Kidney epithelial cell (primary cell): ENCODE results near the gene ARHGAP4. TPM values are rescaled to one million over a fixed set of nuclear protein-coding genes. Genes with fewer than 3 reads are reported as not detected.

ENCODE experiments used
- DNase-seq: peaks from one replicate; pipeline ENCODE4 v3.0.0-alpha.2; 2010; ENCODE audit warnings: low read depth
- H3K27me3 ChIP-seq: 2 replicates; pipeline ENCODE4 v1.6.0; 2011; ENCODE audit warnings: low read length; ENCODE audit not compliant: control insufficient read depth, insufficient read depth
- H3K36me3 ChIP-seq: 2 replicates; pipeline ENCODE4 v1.5.1; 2011; ENCODE audit warnings: low read length; ENCODE audit not compliant: control insufficient read depth, insufficient read depth
- H3K4me3 ChIP-seq: 2 replicates; pipeline ENCODE4 v1.5.1; 2011; ENCODE audit warnings: low read depth, mild to moderate bottlenecking, control low read depth, low read length
- total RNA-seq: library from RNA; depleted of rRNA; stranded (reverse); fragments of >200 nt; gene quantifications from 2 replicates; pipeline ENCODE4 v1.2.3, GENCODE V29; 2015
- TF ChIP-seq, protein P1 (sequence below): IDR thresholded peaks from 2 replicates; pipeline ENCODE4 v1.5.1; 2011; ENCODE audit warnings: mild to moderate bottlenecking, moderate library complexity, low read length, control low read depth, inconsistent platforms; ENCODE audit not compliant: insufficient read depth, poor library complexity, severe bottlenecking

The ARHGAP4 gene
- total RNA-seq, 1 donor from 2014 or later, result 12.7 TPM

DNA sequence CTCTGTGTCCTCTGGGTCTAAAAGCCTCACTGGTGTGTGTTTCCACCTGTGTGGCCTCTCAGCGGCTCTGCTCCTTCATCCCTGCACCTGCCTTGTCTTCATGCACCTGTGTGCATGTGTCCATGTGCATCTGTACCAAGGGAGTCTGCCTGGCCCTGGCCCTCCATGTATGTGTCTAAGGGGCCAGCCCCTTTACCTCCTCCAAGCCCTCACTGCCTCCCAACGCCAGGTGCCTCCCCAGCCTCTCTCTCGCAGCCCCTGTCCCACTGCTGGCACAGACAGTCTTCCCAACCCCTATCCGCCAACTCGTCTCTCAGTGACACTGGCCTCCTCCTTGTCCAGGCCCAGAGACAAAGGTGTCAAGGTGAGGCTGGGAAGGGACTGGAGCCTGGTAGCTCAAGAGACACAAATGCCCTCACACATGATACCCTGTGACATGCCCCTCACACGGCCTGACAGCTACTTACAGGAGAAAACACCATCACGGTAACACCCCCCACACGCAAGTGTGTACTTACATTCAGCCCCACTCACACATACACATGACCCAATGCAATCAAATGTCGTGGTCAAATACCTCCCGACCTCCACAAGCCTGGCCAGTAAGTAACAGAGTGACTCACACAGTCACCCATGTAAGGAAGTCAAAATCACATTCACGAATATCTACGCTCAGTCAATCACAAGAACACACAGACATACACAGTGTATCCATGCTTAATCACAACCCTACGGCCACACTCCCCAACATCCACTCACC, 51.5 kb downstream of the ARHGAP4 start:
- TF ChIP-seq, protein P1, sequence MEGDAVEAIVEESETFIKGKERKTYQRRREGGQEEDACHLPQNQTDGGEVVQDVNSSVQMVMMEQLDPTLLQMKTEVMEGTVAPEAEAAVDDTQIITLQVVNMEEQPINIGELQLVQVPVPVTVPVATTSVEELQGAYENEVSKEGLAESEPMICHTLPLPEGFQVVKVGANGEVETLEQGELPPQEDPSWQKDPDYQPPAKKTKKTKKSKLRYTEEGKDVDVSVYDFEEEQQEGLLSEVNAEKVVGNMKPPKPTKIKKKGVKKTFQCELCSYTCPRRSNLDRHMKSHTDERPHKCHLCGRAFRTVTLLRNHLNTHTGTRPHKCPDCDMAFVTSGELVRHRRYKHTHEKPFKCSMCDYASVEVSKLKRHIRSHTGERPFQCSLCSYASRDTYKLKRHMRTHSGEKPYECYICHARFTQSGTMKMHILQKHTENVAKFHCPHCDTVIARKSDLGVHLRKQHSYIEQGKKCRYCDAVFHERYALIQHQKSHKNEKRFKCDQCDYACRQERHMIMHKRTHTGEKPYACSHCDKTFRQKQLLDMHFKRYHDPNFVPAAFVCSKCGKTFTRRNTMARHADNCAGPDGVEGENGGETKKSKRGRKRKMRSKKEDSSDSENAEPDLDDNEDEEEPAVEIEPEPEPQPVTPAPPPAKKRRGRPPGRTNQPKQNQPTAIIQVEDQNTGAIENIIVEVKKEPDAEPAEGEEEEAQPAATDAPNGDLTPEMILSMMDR, result no peak
- no peak overlapping the region for H3K4me3 ChIP-seq
- no peak for DNase-seq
- H3K36me3 ChIP-seq, result peaks cover 1% of the 10 kb centered on the region
- no peaks in the 10 kb centered on the region for H3K27me3 ChIP-seq

DNA sequence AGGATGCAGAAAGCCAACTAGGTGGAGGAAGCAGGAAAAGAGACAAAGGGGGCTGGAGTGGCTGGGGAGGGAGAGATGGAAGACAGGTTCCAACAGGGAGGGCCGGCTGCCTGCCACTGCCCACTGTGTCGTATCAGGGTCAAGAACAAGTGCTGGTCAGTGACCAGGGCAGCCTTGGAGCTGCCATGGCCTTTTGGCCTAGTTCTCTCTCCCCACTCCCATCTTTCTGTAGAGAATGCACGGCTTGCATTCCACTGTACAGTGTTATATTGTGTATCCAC, 52.0 kb downstream of the ARHGAP4 start:
- Histone ChIP-seq H3K36me3 (peaks cover 1% of the 10 kb centered on the region), H3K4me3 (no peak overlapping the region), H3K27me3 (no peaks in the 10 kb centered on the region)
- TF ChIP-seq, protein P1, result no peak
- no peak for DNase-seq

DNA sequence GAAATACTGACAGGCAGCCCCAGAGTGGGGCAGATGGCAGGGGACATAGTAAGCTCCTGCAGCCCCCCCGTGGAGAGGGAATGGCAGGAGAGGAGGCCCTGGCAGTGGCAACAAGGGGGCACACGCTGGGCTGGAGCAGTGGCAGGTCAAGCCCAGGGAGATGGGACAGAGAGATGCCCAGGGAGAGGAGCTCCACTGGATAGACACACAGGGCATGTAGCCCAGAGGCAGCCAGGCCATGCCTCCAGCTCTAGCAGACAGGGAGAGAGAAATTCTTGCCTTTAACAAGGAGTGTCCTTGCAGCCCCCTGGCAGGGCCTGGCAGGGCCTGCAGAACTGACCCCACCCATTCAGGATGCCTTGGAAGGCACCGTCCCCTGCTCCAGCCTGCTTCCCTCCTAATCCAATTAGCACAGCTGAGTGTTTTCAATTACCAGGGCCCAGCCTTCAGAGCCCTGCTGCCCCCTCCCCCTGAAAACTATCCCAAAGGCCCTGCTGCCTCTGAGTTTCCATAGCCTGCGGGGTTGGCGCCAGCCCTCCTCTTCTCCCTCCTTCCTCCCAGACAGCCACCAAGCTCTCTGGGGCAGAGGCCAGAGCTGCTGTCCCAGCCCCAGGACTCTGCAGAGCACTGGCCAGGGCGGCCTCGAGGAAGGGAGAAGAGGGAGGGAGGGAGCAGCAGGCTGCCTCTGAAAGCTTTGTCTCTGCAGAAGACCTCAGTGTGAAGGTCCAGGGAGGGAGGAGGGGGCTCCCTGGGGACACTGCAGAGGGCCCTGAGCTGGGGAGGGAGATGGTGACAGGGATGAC, 52.6 kb downstream of the ARHGAP4 start:
- no peak overlapping the region for H3K4me3 ChIP-seq
- DNase-seq, result no peak
- TF ChIP-seq, protein P1, result no peak
- no peaks in the 10 kb centered on the region for H3K27me3 ChIP-seq
- H3K36me3 ChIP-seq, result peaks cover 1% of the 10 kb centered on the region

DNA sequence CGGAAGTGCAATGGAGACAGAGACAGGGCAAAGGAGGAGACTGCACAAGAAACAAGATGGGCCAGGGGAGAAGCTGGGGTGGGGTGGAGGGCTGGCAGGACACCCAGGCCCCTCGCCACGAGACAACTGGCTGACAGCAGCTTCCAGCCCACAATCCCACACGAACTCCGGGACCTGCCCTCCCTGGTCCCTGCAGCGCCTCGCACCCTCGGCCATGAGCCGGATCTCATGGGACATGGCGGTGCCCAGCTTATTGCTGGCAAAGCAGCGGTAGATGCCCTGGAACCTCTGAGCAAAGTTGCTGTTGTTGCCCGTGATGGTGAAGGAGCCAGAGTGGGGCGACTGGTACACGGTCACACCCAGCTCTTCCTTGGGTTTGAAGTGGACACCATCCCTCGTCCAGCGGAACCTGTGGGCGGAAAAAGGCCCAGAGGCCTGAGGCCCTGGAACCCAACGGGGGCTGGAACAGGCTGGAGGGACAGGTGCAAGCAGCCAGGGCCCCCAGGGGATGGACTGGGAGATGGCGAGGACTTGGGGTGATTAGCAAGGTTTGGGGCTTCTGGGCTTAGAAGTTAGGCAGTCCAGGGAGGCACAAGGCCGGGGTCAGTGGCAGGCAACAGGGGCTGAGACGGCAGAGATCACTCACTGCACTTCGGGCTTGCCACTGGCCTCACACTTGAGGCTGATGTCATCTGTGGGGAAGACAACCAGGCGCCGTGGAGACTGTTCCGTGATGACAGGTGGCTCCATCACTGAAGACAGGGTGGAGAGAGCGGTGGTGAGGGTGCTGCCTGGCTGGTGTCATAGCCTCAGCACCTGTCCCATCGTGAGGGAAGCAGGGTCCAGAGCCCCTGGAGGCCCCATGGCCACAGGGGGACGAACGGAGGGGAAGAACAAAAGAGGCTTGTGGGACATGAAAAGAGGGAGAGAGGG, 53.9 kb downstream of the ARHGAP4 start:
- H3K36me3 ChIP-seq, result peaks cover 1% of the 10 kb centered on the region
- no peak for DNase-seq
- TF ChIP-seq, protein P1, result no peak
- no peaks in the 10 kb centered on the region for H3K27me3 ChIP-seq
- H3K4me3 ChIP-seq, result no peak overlapping the region

DNA sequence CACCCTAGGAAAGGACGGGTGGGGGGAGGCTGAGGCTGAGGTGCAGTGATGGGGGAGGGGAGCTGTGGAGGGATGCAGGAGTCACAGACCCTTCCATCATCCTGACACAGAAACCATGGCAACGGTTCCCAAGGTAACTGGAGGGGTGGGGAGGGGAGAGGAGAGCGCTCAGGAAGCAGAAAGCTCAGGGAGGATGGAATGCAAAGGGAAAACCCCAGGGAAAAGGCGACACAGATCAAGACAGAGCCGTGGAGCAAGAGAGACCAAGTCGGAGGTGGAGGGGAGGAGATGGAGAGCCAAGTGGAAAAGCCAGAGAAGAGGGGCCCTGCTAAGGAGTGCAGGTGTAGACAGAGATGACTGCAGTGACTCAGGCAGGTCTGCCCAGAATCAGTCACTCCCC, 54.6 kb downstream of the ARHGAP4 start:
- H3K4me3 ChIP-seq, result no peak overlapping the region
- TF ChIP-seq, protein P1, result no peak
- H3K27me3 ChIP-seq, result no peaks in the 10 kb centered on the region
- DNase-seq, result no peak
- H3K36me3 ChIP-seq, result peaks cover 1% of the 10 kb centered on the region
